ENCODE results near the gene RPH3AL. TPM values are rescaled to one million over a fixed set of nuclear protein-coding genes. Genes with fewer than 3 reads are reported as not detected.
A peak's percentile ranks its signal among the peaks of the same experiment; 100 is the strongest.
"Not testable (repeated sequence)": the region's sequence is repeated elsewhere in the genome, so short reads cannot be mapped to it uniquely, and the experiment has no call there.

Gene RPH3AL
- total and polyA plus RNA-seq, 9 donors, result 5.8 to 43.8 (median 21.0) TPM

DNA sequence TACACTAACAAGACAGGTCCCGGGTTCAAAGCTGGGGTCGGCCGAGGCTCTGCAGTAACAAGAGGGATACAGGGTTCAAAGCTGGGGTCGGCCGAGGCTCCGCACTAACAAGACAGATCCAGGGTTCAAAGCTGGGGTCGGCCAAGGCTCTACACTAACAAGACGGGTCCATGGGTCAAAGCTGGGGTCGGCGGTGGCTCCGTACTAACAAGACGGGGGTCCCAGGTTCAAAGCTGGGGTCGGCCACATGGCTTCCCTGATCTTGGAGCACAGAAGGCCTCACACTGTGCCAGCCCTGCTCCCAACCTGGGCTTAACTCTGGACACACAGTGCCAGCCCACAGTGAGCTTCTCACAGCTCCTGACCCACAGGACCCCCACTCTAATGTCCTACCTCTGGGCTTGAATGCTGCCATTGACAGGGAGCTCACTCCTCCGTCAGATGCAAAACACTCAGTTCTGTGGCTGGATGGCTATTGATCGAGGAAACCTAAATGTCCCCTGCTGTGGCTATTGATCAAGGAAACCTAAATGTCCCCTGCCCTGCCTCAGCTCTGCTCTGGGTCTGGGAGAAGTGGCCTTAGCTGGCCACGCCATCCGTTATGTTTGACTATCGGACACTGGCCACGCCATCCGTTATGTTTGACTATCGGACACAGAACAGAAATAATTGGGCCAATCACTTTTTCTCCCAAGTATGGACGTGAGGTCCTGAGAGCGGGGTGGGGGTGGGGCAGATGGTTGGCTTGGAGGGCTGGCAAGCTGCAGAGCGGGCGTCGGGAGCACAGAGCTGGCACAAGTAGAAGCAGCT lies 116.6 kb downstream of the RPH3AL start:
- TF ChIP-seq, protein P1, sequence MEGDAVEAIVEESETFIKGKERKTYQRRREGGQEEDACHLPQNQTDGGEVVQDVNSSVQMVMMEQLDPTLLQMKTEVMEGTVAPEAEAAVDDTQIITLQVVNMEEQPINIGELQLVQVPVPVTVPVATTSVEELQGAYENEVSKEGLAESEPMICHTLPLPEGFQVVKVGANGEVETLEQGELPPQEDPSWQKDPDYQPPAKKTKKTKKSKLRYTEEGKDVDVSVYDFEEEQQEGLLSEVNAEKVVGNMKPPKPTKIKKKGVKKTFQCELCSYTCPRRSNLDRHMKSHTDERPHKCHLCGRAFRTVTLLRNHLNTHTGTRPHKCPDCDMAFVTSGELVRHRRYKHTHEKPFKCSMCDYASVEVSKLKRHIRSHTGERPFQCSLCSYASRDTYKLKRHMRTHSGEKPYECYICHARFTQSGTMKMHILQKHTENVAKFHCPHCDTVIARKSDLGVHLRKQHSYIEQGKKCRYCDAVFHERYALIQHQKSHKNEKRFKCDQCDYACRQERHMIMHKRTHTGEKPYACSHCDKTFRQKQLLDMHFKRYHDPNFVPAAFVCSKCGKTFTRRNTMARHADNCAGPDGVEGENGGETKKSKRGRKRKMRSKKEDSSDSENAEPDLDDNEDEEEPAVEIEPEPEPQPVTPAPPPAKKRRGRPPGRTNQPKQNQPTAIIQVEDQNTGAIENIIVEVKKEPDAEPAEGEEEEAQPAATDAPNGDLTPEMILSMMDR (IDR thresholded peaks at IDR 0.05), result no peak
- TF ChIP-seq EP300 (IDR thresholded peaks at IDR 0.05), result no peak
- TF ChIP-seq POLR2A (IDR thresholded peaks at IDR 0.05), result no peak
- no peaks in the 10 kb centered on the region for H3K27me3 ChIP-seq
- H3K4me1 ChIP-seq (ENCODE audit: insufficient read depth), result no peaks in the 10 kb centered on the region
- intact Hi-C loops (cut with DNase I), result loop anchor here in 1 of 4 donors (10.0 kb wide), 1 partner anchor 59 kb away; no protein-coding TSS in a partner anchor
- no peak overlapping the region for H3K27ac ChIP-seq
- H3K4me3 ChIP-seq, result no peak overlapping the region
- 96 to 99% (median 98%) methylated on average over 26 of the region's 26 CpGs for WGBS, 3 donors
- peak in 3 of 5 donors; percentile 4 to 34 (median 14) for DNase-seq
- H3K36me3 ChIP-seq, result no peaks in the 10 kb centered on the region
- no peaks in the 10 kb centered on the region for H3K9me3 ChIP-seq

- H3K27ac ChIP-seq; H3K27me3 ChIP-seq; H3K4me1 ChIP-seq (ENCODE audit: insufficient read depth); H3K4me3 ChIP-seq; H3K9me3 ChIP-seq; H3K36me3 ChIP-seq: not testable (repeated sequence)
- intact Hi-C loops (cut with DNase I), result loop anchor here in 1 of 4 donors (10.0 kb wide), 1 partner anchor 60 kb away; no protein-coding TSS in a partner anchor
- peak in 2 of 5 donors; percentile 9 to 21 for DNase-seq
- 81 to 89% (median 86%) methylated on average over 46 to 48 of the region's 48 CpGs for WGBS, 3 donors
Observed at GRCh38 chr17:234994-235830, 117.4 kb downstream of the RPH3AL start.

GRCh38 chr17:234163-234993 lies 118.2 kb downstream of the RPH3AL start:
- H3K9me3 ChIP-seq; H3K27me3 ChIP-seq; H3K27ac ChIP-seq; H3K4me1 ChIP-seq (ENCODE audit: insufficient read depth); H3K36me3 ChIP-seq; H3K4me3 ChIP-seq: not testable (repeated sequence)
- intact Hi-C loops (cut with DNase I), result loop anchor here in 1 of 4 donors (10.0 kb wide), 1 partner anchor 60 kb away; no protein-coding TSS in a partner anchor
- WGBS, 3 donors, result 54 to 73% (median 65%) methylated on average over 18 to 22 of the region's 23 CpGs
- peak in 2 of 5 donors; percentile 6 to 29 for DNase-seq

- Histone ChIP-seq H3K27ac (no peak overlapping the region), H3K4me3 (no peak overlapping the region), H3K4me1 (ENCODE audit: insufficient read depth) (no peaks in the 10 kb centered on the region), H3K27me3 (no peaks in the 10 kb centered on the region), H3K36me3 (no peaks in the 10 kb centered on the region), H3K9me3 (no peaks in the 10 kb centered on the region)
- DNase-seq, result peak in 2 of 5 donors; percentile 21 to 24
- TF ChIP-seq, protein P1 (IDR thresholded peaks at IDR 0.05), result no peak
- TF ChIP-seq EP300 (IDR thresholded peaks at IDR 0.05) (no peak), POLR2A (IDR thresholded peaks at IDR 0.05) (no peak)
- WGBS, 3 donors, result 69 to 85% (median 78%) methylated on average over 8 to 11 of the region's 11 CpGs
- intact Hi-C loops (cut with DNase I), result loop anchor here in 1 of 4 donors (10.0 kb wide), 1 partner anchor 61 kb away; no protein-coding TSS in a partner anchor
Observed at GRCh38 chr17:233473-233941, 119.1 kb downstream of the RPH3AL start.

Data from ovary (tissue), 9 donors.